GM12891 (cell line): Measurements from ENCODE around the gene VCL.
"Not testable (repeated sequence)": the region's sequence is repeated elsewhere in the genome, so short reads cannot be mapped to it uniquely, and the experiment has no call there.

ENCODE experiments used
- DNase-seq: peaks from one replicate; pipeline ENCODE4 v3.0.0; 2011; ENCODE audit warnings: low spot score; ENCODE audit not compliant: insufficient read length
- FAIRE-seq: peaks from 2 replicates; lab custom pipeline; 2011; peaks lifted over from hg19 to GRCh38; lab: Jason Lieb, UNC
- PAX5 ChIP-seq: IDR thresholded peaks from 2 replicates; pipeline ENCODE4 v1.6.1; 2011; ENCODE audit warnings: low read length, moderate library complexity, mild to moderate bottlenecking; ENCODE audit not compliant: insufficient read depth, severe bottlenecking
- POLR2A ChIP-seq: IDR thresholded peaks from 2 replicates; pipeline ENCODE4 v1.6.1; 2011; ENCODE audit warnings: low read depth, low read length, control low read depth
- POLR2AphosphoS5 ChIP-seq: IDR thresholded peaks from 2 replicates; pipeline ENCODE4 v1.6.1; 2011; ENCODE audit warnings: low read depth, low read length, control low read depth
- POU2F2 ChIP-seq: IDR thresholded peaks from 2 replicates; pipeline ENCODE4 v1.6.1; 2011; ENCODE audit warnings: low read depth, mild to moderate bottlenecking, control low read depth, low read length, moderate library complexity
- SPI1 ChIP-seq: IDR thresholded peaks from 2 replicates; pipeline ENCODE4 v1.6.1; 2011; ENCODE audit warnings: low read depth, low read length, control low read depth
- TAF1 ChIP-seq: IDR thresholded peaks from 2 replicates; pipeline ENCODE4 v1.6.1; 2011; ENCODE audit warnings: low read depth, low read length, control low read depth

Gene VCL

DNA sequence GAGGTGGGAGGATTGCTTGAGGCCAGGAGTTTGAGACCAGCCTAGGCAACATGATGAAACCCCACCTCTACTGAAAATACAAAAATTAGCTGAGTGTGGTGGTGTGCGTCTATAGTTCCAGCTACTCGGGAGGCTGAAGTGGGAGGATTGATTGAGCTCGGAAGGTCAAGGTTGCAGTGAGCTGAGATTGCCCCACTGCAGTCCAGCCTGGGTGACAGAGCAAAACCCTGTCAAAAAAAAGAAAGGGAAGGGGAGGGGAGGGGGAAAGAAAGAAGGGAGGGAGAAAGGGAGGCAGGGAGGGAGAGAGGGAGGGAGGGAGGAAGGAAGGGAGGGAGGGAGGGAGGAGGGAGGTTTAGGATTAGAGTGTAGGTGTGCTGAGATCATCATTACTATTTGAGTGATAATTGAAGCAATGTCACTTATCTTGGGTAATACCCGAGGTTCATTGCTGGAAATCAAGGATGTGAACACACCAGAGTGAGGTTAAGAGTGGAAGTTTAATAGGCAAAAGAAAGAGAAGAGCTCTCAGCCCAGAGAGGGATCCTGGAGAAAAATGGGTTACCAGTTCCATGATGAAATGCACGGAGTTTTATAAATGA, 27.6 kb downstream of the VCL start:
- TF ChIP-seq POLR2A (no peak), TAF1 (no peak), POU2F2 (no peak), POLR2AphosphoS5 (no peak), SPI1 (no peak), PAX5 (no peak)
- FAIRE-seq = no peak
- DNase-seq = no peak

DNA sequence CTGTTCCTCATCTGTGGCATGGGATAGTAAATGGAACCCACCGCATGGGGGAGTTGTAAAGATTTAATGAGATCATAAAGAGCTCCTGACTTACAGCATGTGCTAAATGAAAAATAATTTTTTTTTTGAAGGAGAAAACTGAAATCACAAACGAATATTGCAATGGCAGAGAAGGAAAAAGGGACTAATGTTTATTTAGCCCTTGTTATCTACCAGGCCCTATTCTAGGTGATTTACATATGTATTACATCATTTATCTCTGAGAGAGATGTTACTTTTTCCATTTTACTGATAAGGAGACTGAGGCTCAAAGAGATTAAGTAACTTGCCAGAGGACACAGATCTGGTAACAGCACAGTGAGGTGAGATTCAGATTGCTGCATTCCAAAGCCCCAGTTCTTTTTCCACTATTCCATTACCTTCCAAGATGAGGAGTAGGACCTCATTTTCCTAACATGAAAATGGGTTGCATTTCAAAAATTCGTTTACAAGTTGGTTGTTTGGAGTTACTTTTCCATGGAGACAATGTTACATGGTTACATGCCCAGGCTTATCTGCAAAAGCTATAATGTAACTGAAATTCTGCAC, 28.6 kb downstream of the VCL start:
- FAIRE-seq = no peak
- no peak for TF ChIP-seq POLR2A
- no peak for TF ChIP-seq POLR2AphosphoS5
- TF ChIP-seq POU2F2 = no peak
- no peak for DNase-seq

DNA sequence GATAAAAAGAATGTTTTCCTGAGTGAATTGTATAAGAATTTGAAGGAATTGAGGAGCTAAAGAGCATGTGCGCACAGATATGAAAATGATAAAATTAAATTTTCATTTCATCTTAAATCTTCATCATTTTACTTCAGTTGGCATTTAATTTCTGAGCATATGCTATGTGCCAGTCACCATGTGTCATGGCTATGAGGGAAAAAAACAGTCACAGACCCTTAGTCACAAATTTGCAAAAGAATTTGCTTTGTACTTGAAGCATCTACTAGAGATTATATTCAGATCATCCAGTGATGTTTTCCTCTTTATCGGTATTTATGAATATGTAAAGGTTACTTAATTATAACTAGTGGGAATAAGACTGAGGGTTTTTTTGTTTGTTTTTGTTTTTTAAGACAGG, 29.8 kb downstream of the VCL start:
- DNase-seq (no peak), FAIRE-seq (no peak)
- TF ChIP-seq PAX5 = no peak
- TF ChIP-seq POU2F2 = no peak
- no peak for TF ChIP-seq POLR2AphosphoS5
- no peak for TF ChIP-seq TAF1
- TF ChIP-seq SPI1 = no peak
- no peak for TF ChIP-seq POLR2A

DNA sequence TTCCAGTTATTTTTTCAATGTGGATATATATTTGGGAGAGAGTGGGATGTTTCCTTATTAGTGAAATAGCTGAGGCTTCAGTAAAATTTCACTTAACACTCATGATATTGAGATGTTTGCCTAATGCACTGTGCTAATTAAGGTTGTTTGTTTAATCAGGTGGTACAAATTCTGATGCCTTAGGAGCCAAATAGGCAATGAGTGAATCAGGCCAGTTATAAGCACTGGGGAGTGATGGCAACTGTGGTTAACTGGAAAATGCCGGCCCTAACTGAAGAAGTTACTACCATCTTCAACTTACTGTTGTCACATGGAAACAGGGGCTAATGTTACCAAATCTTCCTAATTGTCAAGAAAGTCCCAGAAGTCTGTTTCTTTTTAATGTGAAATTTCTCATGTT, 32.0 kb downstream of the VCL start:
- FAIRE-seq (no peak), DNase-seq (no peak)
- TF ChIP-seq POU2F2 (no peak), SPI1 (no peak), TAF1 (no peak), POLR2A (no peak), PAX5 (no peak), POLR2AphosphoS5 (no peak)

DNA sequence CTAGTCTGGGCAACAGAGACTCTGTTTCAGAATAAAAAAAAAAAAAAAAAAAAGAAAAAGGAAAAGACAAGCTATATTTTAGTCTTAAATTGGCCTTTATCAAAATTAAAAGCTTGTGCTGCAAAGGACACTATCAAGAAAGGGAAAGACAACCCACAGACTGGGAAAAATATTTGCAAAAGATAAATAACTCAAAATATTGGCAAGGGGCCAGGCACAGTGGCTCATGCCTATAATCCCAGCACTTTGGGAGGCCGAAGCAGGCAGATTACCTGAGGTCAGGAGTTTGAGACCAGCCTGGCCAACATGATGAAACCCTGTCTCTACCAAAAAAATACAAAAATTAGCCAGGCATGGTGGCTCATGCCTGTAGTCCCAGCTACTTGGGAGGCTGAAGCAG, 34.3 kb downstream of the VCL start:
- DNase-seq, FAIRE-seq: not testable (repeated sequence)

DNA sequence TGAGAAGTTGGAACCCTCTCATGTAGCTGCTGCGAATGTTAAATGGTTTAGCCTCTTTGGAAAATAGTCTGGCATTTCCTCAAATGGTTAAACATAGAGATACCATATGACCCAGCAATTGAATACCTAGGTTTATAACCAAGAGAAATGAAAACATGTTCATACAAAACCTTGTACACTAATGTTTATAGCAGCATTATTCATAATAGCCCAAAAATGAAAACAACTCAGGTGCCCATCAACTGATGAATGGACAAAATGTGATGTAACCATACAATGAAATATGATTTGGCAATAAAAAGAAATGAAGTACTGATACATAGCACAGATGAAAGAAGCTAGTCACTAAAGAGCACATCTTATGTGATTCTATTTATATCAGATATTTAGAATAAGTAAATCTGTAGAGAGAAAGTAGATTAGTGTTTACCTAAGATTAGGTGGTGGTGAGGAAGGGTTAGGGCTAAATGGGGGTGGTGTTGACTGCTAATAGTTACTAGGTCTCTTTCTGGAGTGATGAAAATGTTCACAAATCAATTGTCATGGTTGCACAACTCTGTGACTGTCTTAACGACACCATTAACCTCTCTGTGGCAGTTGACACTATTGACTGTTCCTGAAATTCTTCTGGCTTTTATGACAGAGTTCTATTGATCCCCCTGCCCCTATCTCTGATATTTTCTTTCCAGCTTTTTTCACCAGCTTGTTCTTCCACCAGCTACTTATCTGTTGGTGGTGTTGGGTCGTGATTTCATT, 35.2 kb downstream of the VCL start:
- no peak for FAIRE-seq
- TF ChIP-seq PAX5 = no peak
- TF ChIP-seq POLR2A = no peak
- no peak for TF ChIP-seq POU2F2
- no peak for TF ChIP-seq POLR2AphosphoS5
- TF ChIP-seq TAF1 = no peak
- TF ChIP-seq SPI1 = no peak

DNA sequence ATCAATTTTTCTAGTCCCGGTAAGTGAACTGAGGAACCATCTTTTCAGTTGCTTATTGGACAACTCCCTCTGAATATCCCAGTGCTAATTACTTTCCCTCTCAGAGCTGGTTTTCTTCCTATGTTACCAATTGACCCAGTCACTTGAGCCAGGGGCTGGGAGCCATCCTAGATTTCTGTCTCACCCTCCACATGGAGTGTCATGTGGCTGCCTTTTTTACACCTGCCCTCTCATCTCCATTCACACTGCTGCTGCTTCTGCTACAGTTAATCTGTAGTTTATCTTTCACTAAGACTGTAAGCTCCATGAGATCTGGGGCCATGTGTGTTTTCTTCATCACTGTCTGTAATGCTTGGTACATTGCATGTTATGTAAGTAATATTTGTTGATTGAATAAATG, 35.8 kb downstream of the VCL start:
- peak; percentile 69 for FAIRE-seq
- DNase-seq = no peak
- TF ChIP-seq PAX5 (no peak), SPI1 (no peak), POU2F2 (no peak), POLR2AphosphoS5 (no peak), POLR2A (no peak), TAF1 (no peak)

More for the DNA sequence above, 35.2 kb downstream of the VCL start:
- DNase-seq = no peak

DNA sequence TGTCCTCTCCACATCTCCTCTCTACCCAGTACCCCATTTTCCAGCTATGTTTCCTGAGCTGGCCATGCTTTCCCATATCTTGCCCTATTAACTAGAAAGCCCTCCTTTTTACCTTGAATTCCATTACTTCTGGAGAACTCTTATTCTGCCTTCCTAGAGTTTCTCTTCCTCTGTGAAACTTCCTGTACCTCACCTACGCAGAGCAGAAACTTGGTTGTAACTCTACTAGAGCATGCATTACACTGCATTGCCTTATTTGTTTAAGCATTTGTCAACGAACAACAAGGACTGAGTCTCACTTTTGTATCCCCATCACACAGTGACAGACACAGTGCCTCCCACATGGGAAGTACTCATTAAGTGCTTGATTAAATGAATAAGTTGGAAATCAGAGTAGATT, 36.4 kb downstream of the VCL start:
- TF ChIP-seq SPI1 = peak; percentile 91
- TF ChIP-seq POLR2A = no peak
- FAIRE-seq (peak; percentile 87), DNase-seq (no peak)

DNA sequence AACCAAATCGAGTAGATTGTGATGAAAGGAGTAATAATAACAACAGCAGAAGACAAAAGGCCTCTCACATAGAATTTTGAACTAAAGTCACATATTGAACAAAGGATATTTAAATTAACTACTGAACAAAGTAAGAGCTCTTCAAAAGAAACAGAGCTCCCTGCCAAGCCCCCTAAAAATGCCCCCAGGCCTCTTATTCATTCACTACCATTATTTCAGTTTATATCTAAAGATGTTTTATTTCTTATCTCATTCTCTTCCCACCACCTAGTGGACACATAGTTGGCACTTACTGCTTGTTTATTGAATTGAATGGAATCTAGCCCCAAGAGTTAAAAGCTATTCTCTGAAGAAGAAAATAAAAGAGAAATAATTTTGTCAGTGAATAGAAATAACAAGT, 37.4 kb downstream of the VCL start:
- FAIRE-seq (no peak), DNase-seq (no peak)
- TF ChIP-seq POLR2AphosphoS5 (no peak), SPI1 (no peak), POU2F2 (no peak), POLR2A (no peak), TAF1 (no peak), PAX5 (no peak)

DNA sequence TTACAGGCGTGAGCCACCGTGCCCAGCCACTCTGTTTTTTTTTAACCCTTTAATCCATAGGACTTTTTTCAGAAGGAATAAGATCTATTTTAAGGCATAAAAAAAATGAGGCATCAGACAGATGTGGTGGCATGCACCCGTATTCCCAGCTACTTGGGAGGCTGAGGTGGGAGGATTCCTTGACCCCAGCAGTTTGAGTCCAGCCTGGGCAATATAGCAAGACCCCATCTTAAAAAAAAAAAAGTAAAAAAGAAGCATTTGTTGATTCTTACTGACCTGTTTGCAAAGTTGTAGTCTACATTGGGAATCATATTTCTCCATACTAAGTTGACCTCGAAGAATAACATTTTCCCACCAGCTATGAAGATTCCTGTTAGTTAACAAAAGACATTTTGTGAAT, 38.6 kb downstream of the VCL start:
- FAIRE-seq (no peak), DNase-seq (no peak)
- TF ChIP-seq POLR2AphosphoS5 (no peak), POLR2A (no peak), SPI1 (no peak), PAX5 (no peak), POU2F2 (no peak), TAF1 (no peak)
